Astrocyte (in vitro differentiated cells and primary cell): ENCODE data around the gene C3orf52.

ENCODE experiments used
- EZH2 ChIP-seq: IDR thresholded peaks from 2 replicates; pipeline ENCODE4 v1.6.1; 2012; ENCODE audit warnings: mild to moderate bottlenecking, low read length, inconsistent platforms; ENCODE audit not compliant: insufficient read depth
- TF ChIP-seq, protein P1 (sequence below): IDR thresholded peaks from 2 replicates; pipeline ENCODE4 v1.5.1; 2011; ENCODE audit warnings: low read depth, mild to moderate bottlenecking, inconsistent platforms, low read length, moderate library complexity; ENCODE audit not compliant: insufficient read depth

DNA sequence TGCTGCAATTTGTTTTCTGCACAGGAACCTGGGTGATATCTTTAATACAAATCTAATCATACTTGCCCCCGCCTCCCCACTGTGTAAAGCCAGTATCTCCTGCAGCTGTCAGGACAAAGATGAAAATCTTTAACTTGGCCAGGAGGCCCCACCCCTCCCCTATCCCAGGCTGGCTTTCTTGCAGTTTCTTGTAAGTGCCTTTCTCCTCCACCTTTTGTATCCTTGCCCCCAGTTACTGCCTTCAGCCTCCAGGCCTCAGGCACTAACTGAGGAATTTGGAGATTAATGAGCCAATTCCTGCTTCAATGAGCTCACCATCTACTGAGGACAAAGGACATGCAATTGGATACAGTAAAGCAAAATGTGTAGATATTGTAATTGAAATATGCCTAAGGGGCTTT lies 40.3 kb downstream of the C3orf52 start:
- TF ChIP-seq, protein P1, sequence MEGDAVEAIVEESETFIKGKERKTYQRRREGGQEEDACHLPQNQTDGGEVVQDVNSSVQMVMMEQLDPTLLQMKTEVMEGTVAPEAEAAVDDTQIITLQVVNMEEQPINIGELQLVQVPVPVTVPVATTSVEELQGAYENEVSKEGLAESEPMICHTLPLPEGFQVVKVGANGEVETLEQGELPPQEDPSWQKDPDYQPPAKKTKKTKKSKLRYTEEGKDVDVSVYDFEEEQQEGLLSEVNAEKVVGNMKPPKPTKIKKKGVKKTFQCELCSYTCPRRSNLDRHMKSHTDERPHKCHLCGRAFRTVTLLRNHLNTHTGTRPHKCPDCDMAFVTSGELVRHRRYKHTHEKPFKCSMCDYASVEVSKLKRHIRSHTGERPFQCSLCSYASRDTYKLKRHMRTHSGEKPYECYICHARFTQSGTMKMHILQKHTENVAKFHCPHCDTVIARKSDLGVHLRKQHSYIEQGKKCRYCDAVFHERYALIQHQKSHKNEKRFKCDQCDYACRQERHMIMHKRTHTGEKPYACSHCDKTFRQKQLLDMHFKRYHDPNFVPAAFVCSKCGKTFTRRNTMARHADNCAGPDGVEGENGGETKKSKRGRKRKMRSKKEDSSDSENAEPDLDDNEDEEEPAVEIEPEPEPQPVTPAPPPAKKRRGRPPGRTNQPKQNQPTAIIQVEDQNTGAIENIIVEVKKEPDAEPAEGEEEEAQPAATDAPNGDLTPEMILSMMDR, result no peak
- TF ChIP-seq EZH2, result no peak
